Stimulated activated CD8-positive, alpha-beta memory T cell treated with anti-CD3 and anti-CD28 coated beads, Interleukin-12 subunit alpha, Interleukin-12 subunit beta, amount 100 ng/mL, for 1 hour (primary cell): ENCODE data around the gene PLCL1.

ENCODE experiments used
- DNase-seq: peaks from one replicate; pipeline ENCODE4 v3.0.0-alpha.2; 2020; ENCODE audit warnings: low read depth

Gene PLCL1

GRCh38 chr2:197857476-197858107 is 53.2 kb downstream of the PLCL1 start:
- DNase-seq: no peak

DNA sequence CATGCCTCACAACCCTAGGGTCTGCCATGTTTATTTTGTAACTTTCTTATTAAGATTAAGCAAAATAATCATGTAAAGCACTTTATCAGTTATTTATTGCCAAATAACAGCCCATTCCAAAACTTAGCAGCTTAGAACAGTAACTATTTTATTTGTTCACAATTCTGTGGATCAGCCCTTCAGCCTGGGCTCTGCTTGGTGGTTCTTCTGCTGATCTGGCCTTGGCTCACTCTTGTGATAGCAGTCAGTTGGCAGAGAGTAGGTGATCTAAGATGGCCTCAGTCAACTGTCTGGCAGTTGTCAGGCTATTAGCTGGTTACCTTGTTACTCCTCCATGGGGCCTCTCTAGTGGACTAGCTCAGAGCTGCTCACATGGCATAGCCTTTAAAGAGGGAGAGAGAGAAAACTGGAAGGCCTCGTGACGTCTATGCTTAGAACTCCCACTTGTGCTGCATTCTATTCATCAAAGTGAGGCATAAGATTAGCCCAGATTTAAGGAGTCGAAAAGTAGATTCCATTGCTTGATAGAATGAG is 54.3 kb downstream of the PLCL1 start:
- no peak for DNase-seq

- no peak for DNase-seq
These were observed 58.0 kb downstream of the PLCL1 start for GRCh38 chr2:197862246-197862955.

DNA sequence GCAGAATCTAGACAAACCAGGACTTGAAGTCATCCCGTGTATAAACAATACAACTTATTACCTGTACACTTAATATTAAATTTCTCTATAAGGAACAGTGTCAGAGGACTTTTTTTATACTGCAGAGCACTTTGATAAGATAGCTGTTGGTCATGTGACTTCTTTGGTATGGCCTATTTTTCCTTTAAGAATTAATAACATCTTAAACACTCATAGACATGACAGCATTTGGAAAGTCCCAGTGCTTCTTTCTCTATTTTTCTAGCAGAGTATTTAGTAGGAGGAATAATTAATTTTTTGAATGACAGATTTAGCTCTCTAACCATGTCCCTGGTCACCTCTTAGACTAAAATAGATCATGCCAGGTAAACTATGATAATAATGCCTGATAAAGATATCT is 59.4 kb downstream of the PLCL1 start:
- DNase-seq: no peak

DNA sequence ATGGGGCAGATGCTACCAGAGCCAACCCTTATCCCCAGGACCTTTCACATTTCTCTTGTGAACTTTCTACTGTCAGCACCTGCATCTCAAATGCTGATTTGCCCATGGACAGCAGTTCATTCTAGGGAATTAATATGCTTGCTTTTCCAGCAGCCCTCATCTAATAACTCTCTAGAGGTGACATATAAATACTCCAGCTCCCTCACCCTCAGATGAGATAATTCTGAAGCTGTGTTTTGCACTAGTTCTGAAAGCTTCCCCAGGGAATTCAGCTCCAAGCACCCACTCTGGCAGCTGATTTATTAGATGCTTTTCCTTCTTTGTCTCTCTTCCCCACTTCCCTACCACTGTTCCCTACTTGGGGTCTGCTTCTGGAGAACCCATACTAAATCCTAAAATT is 62.1 kb downstream of the PLCL1 start:
- no peak for DNase-seq

- DNase-seq: no peak
These were observed 62.6 kb downstream of the PLCL1 start for GRCh38 chr2:197867033-197867432.

GRCh38 chr2:197867624-197868023 is 63.2 kb downstream of the PLCL1 start:
- DNase-seq: no peak

- DNase-seq: no peak
These were observed 63.8 kb downstream of the PLCL1 start for GRCh38 chr2:197868206-197868605.

DNA sequence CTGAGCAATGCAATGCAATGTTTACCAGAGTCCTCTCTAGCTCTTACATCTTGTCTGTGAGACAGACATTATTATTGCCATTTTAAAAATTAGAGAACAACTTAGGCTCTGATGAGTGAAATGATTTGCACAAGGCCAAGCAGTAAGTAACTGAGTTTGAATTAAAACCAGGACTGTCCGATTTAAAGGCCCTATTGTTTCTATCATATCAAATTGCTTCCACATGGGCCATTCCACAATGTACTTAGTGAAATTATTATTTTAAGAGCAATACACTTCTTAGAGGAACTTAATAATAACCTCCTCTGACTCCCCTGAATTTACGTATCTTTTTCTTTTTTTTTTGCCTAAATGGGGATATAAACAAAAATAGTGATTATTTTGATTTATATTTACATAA is 64.6 kb downstream of the PLCL1 start:
- no peak for DNase-seq

DNA sequence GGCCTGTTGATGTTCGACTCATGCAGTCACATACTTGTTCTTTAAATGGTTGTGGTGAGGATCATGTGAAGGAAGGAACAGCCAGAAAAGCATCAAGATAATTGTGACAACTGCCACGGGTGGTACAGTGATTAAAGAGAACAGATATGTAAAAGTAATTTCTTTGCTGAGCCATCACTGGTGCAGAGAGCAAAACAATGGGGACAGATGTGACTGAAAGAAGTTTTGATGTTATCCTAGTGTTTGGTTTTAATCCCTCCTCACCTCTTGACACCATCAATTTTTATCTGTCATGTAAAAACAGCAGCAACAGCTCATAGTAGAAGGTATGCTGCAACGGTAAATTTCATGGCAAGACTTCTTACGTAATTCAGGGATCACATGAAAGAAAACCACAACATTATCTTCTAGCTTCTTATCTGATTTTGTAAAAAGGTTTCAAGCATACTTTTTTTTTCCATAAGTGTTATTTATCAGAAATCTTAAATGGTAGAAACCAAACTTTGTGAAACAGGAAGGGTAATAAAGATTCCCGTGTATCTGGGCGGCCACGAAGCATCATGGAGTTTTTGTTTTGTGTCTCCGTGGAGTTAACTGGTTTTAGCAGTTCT is 65.2 kb downstream of the PLCL1 start:
- no peak for DNase-seq

- no peak for DNase-seq
These were observed 65.7 kb downstream of the PLCL1 start for GRCh38 chr2:197870137-197870536.

DNA sequence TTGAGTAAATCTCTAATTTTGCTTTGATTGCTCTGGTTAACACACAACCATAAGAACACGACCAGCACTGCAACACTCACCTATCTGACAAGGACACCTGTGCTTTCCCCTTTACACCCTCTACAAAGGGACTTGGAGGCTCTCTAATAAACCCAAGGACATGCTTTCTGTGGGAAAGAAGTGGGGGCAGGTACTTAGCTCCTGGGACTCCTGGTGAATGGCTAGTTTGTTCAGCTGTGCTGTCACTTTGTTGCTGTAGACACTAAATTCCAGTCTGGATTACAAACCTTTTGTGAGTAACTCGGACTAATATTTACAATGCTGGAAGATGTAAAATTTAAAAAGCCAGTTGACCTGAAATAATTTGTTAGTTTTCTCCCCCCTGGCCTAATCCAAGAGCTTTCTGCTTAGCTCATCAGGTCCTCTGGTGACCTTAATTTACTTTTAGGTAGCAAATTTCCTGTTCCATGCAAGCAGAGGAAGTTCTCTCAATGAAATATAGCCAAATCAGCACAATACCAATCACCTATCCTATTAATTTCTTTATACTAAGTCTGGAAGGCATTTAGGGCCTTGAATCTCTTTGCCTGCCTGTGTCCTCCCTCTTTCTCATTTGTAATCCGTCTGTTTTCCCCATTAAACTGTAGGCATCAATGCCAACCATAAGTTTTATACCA is 67.5 kb downstream of the PLCL1 start:
- DNase-seq: no peak

GRCh38 chr2:197873293-197873701 is 68.9 kb downstream of the PLCL1 start:
- DNase-seq: no peak

DNA sequence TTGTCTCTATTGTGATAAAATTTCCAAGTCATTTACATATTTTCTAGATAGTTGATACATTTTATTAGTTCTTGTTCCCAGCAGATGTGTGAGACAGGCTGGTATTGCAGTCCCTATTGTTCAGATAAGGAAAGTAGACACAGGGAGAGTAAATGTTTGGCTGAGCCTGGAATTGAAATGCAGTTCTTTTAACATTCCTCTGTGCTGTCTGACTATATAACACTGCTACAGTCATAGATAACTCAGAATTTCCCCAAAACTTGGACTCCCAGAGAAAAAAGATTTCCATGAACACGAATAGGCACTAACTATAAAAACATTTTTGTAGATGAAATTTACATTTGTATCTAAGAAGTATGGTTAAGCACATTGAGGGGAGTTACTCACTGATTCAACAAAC is 71.4 kb downstream of the PLCL1 start:
- DNase-seq: no peak

- no peak for DNase-seq
These were observed 72.1 kb downstream of the PLCL1 start for GRCh38 chr2:197876524-197876923.

GRCh38 chr2:197877038-197877437 is 72.6 kb downstream of the PLCL1 start:
- no peak for DNase-seq

DNA sequence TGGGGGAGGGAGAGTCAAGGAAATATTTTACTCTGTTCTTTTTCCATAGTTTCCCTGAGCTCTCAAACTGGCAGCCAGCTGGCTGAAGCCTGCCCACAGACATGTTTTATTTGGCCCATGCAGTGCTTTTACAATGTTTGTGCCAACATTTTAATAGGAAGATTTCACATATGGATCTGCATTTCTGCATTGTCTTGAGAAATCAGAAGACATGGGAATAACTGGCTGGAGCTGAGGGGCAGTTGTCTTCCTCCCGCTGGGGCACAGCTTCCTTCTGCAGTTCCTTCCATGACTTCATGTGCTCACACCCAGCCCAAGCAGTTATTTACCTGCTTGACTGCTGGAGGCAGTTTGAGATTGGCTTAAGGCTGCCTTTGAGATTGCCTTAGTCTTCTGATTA is 74.4 kb downstream of the PLCL1 start:
- no peak for DNase-seq

GRCh38 chr2:197879812-197880408 is 75.5 kb downstream of the PLCL1 start:
- no peak for DNase-seq

DNA sequence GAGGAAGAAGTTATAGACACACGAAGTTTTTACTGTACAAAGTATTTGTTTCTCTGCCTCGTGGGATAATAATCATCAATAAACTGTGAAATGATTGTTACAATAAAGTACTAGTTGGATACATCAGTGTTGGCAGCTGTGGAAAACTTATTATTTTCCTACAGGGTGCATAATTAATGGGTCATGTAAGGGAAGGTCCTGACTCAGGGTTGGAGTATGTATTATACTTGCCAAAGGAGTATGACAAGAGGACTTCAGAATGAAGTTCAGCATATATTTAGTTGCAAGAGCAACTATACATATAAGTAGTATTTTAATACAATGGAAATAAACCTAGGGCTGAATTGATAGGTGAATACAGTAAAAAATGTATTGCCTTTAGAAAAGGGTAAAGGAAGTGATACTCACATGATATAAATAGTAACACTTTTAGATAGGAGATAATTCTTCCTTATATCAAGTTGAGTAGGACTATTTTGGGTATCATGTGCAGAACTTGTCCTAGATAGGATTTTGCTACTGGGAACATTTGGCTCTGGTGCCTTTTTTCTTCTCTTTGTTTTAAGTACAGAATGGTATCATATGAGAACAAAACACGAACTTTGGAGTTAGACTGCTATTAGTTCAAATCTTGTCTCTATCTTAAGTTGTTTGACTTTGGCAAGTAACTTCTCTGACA is 79.1 kb downstream of the PLCL1 start:
- DNase-seq: no peak

DNA sequence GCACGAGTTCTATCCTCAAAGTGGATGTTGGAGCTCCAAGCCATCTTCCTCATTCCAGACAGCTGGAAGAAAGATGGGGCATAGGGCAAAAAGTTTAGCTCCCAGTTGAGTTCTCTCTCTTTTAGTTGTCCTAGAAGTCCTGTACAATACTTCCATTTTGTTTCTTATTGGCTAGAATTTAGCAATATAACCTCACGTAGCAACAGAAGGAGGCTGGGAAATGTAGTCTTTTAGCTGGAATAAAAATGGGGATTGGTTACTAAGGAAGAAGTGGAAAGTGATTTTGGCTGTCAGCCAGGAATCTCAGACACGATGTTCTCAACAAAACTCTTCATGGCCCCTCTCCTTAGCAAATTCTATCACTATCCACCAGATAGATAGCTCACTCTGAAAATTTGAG is 79.9 kb downstream of the PLCL1 start:
- no peak for DNase-seq

DNA sequence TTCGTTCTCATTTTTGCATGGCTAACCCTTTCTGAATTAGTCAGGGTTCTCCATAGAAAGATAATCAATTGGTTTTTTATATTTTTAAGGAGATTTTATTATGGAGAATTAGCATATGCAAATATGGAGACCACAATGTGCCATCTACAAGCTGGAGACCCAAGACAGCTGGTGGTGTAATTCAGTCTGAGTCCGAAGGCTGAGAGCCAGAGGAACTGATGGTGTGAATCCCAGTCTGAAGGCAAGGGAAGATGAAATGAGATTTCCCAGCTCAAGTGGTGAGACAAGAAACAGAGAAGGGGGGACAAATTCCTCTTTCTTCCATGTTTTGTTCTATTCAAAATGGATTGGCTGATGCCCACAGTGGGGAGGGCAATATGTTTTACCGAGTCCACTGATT is 80.7 kb downstream of the PLCL1 start:
- no peak for DNase-seq

DNA sequence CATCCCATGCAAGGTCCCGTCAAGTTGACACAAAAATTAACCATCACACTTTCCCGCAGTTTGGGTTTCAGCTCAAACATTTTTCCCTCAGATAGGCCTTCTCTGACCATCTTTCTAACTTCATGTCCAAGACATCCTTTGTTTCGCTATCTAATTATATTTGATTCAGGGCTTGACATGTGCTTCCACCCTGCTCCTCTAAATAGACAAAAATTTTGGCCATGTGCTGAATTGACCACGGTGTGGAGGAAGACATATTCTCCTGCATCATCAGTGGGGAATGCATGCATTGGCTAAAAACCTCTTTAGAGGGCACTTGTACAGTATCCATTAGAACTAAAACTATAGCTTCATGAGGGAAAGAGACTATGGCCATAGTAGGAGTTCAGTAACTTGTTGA is 81.2 kb downstream of the PLCL1 start:
- DNase-seq: no peak
